ENCODE data around the gene GOLGA6L10.
"Not testable (repeated sequence)": the region's sequence is repeated elsewhere in the genome, so short reads cannot be mapped to it uniquely, and the experiment has no call there.

DNA sequence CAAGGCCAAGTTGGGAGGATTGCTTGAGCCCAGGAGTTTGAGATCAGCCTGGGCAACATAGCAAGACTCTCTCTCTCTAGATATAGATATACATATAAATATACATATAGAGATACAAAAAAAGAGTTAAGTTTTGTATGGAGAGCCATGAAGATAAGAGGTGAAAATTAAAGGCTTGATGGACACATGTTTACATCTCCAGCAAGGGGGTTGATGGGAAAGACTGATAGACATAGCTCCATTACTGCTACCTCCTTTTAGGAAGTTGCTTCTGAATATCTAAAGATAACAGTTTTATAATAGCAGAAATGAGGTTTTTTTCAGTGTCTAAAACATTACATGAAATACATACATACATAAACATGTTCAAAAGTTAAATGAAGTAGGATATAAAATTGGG is 37.9 kb upstream of the GOLGA6L10 start:
- TF ChIP-seq GMEB1 (CRISPR knock-in tag; IDR thresholded peaks at IDR 0.05); NCOA1 (IDR thresholded peaks at IDR 0.05; ENCODE audit: low read depth); CHD2 (IDR thresholded peaks at IDR 0.05; ENCODE audit: low read depth, low read length); NR2C2 (CRISPR knock-in tag; IDR thresholded peaks at IDR 0.05); NR2C2 (tag; IDR thresholded peaks at IDR 0.05); HCFC1 (IDR thresholded peaks at IDR 0.05; ENCODE audit: low read depth, low read length); ZBTB8A (IDR thresholded peaks at IDR 0.05; ENCODE audit: partially characterized antibody); SP1 (CRISPR knock-in tag; IDR thresholded peaks at IDR 0.05): not testable (repeated sequence)

Data from K562 (cell line).